Fibroblast of upper back skin (primary cell): Measurements from ENCODE around the gene POLR1E.

ENCODE experiments used
- DNase-seq: peaks from one replicate; pipeline ENCODE4 v3.0.0-alpha.2; 2013

Gene POLR1E

GRCh38 chr9:37542488-37542887 lies 56.7 kb downstream of the POLR1E start:
- DNase-seq = no peak

DNA sequence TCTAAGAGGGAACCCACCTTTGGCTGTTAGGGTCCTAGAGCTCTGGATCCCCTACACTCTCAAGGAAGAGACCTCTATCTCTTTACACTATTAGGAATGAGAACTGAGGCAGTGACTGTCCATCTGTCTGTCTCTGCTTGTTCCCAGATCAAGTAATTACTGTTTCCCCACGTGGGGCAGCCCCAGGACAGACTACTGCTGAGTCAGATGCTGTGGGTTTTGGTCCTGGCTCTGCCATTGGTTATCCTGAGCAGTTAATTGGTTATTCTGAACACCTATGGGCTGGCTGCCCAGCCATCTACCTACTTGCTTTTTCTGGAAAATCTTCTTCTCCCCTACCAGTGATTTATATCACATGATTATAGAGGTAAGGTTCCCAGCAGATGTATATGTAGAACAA lies 57.1 kb downstream of the POLR1E start:
- no peak for DNase-seq

GRCh38 chr9:37543468-37543867 lies 57.7 kb downstream of the POLR1E start:
- DNase-seq = no peak

DNA sequence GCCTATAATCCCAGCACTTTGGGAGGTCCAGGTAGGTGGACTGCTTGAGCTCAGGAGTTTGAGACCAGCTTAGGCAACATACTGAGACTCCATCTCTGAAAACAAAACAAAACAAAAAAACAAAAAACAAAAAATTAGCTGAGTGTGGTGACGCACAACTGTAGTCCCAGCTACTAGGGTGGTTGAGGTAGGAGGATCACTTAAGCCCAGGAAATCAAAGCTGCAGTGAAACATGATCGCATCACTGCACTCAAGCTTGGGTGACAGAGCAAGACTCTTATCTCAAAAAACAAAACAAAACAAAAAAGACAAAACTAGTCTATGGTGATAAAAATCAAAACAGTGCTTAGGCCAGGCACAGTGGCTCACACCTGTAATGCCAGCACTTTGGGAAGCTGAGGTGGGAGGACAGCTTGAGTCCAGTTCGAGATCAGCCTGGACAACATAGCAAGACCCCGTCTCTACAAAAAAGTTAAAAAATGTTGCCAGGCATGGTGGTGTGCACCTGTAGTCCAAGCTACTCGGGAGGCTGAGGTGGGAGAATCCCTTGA lies 61.7 kb downstream of the POLR1E start:
- DNase-seq = no peak

DNA sequence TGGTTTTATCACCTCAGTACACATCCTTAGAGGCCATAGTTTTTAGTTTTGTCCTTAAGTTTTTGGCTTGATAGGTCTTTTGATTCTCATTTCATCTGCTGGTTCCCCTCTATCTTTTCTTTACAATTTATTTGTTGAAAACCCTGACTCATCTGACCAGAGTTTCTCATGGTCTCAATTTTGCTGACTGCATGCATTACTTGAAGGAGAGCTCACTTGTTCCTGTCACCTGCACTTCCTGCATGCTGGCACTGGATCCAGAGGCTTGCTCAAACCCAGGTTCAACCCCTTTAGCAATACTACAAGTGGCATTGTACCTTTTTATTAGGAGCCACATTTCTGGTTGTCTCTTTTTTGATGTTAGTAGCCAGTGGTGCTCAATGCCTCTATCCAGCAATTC lies 63.8 kb downstream of the POLR1E start:
- DNase-seq = no peak

DNA sequence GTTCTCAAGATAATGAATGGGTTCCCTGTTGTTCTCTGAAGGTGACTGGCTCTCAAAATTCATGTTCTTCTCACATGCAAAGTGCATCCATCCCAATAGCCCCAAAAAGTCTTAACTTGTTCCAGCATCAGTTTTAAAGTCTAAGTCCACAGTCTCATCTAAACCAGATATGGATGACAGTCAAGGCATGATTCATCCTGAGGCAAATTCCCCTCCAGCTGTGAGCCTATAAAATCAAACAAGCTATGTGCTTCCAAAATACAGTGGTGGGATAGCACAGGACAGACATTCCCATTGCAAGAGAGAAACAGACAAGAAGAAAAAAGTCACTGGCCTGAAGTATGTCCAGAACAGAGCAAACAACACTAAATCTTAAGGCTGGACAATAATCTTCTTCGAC lies 65.0 kb downstream of the POLR1E start:
- DNase-seq = peak; percentile 57

DNA sequence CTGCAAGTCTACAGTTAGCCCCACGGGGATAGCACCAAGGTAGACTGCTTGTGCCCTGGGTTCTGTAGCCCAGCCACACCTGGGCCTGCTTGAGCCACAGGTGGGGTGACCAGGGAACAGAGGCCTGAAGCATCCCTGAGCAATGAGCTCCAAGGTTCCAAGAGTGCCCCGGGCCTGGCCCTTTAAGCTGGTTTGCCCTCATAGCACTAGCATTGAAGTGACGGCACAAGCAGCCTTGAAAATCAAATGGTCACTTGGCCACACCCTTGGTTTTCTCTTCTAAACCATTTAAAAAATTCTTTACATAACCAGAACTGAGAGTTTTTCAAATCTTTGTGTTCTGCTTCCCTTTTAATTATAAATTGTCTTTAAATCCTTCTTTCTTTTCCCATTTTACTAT lies 65.7 kb downstream of the POLR1E start:
- no peak for DNase-seq

DNA sequence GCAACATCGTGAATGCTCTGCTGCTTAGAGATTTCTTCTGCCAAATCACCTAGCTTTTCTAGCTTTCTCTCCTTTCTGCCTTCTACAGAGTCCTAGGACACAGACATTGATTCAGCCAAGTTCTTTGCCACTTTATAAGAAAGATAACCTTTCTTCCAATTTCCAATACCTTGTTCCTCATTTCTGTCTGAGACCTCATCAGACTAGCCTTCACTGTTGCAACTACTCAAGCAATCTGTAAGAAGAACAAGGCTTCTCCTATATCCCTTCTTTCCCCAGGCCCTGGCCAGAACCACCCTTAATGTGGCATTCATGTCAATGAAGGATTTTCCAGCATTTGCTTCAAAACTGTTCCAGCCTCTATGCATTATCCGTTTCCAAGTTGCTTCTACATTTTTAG lies 66.1 kb downstream of the POLR1E start:
- no peak for DNase-seq
